A673 (cell line): ENCODE data around the gene TRPM2. TPM values are rescaled to one million over a fixed set of nuclear protein-coding genes. Genes with fewer than 3 reads are reported as not detected.

Experiments
- BruUV-seq: library from RNA; stranded (reverse); fragments of 400-500 nt; replicated peaks from 2 replicates; lab custom pipeline; 2021; lab: Mats Ljungman, UMichigan
- CTCF ChIA-PET: fragments of 300-600 bp; sonication (Branson Sonifier 250); formaldehyde crosslinking; loops from one replicate; lab custom pipeline; 2022; ENCODE audit warnings: antibody characterized with exemption; lab: Charles Lee
- POLR2A ChIA-PET: fragments of 300-600 bp; sonication (Branson Sonifier 250); formaldehyde crosslinking; loops from one replicate; lab custom pipeline; 2022; ENCODE audit warnings: antibody characterized with exemption; ENCODE audit not compliant: low non-redundant PET; lab: Charles Lee
- DNase-seq: peaks from one replicate; pipeline ENCODE4 v3.0.0-alpha.2; 2015; ENCODE audit warnings: low spot score
- H3K27ac ChIP-seq: fragments of 200-600 bp; sonication (generic); 2 replicates; pipeline ENCODE4 v1.5.1; 2016; ENCODE audit warnings: mixed run types, low read depth, mild to moderate bottlenecking, mixed read lengths, antibody characterized with exemption, low read length; ENCODE audit not compliant: poor library complexity, severe bottlenecking
- H3K27me3 ChIP-seq: fragments of 200-600 bp; sonication (generic); replicated peaks from 2 replicates; pipeline ENCODE4 v1.6.1; 2017; ENCODE audit warnings: mixed run types, low read depth, mild to moderate bottlenecking, mixed read lengths, antibody characterized with exemption, low read length; ENCODE audit not compliant: insufficient read depth, poor library complexity
- H3K36me3 ChIP-seq: fragments of 200-600 bp; sonication (generic); 2 replicates; pipeline ENCODE4 v1.6.1; 2016; ENCODE audit warnings: mixed run types, mild to moderate bottlenecking, mixed read lengths, antibody characterized with exemption, low read length; ENCODE audit not compliant: insufficient read depth, poor library complexity, severe bottlenecking
- H3K4me1 ChIP-seq: fragments of 200-600 bp; sonication (generic); 2 replicates; pipeline ENCODE4 v1.6.1; 2017; ENCODE audit warnings: mixed run types, mild to moderate bottlenecking, mixed read lengths, antibody characterized with exemption, low read length; ENCODE audit not compliant: insufficient read depth, poor library complexity, severe bottlenecking
- H3K4me3 ChIP-seq: fragments of 200-600 bp; sonication (generic); 2 replicates; pipeline ENCODE4 v1.5.1; 2016; ENCODE audit warnings: low read depth, mixed run types, mild to moderate bottlenecking, mixed read lengths, low read length; ENCODE audit not compliant: poor library complexity, severe bottlenecking
- H3K9me3 ChIP-seq: fragments of 200-600 bp; sonication (generic); 2 replicates; pipeline ENCODE4 v1.6.1; 2016; ENCODE audit warnings: mixed run types, low read depth, mild to moderate bottlenecking, mixed read lengths, antibody characterized with exemption, low read length; ENCODE audit not compliant: poor library complexity, severe bottlenecking
- EZH2 ChIP-seq: fragments of 200-600 bp; sonication (generic); IDR thresholded peaks from 2 replicates; pipeline ENCODE4 v1.6.1; 2017; ENCODE audit warnings: borderline replicate concordance, low read depth, mild to moderate bottlenecking, mixed read lengths, antibody characterized with exemption, low read length; ENCODE audit not compliant: poor library complexity, severe bottlenecking
- intact Hi-C: fragments of 100-400 bp; cut with micrococcal nuclease; formaldehyde crosslinking; loops from one replicate; pipeline ENCODE4 v1.10.0; 2022; ENCODE audit not compliant: unreplicated experiment
- total RNA-seq: library from RNA; stranded (reverse); gene quantifications from 2 replicates; pipeline ENCODE4 v1.2.3, GENCODE V29; 2021
- TF ChIP-seq, protein P1 (sequence below): fragments of 300-800, 200-600 bp; sonication (generic); conservative IDR thresholded peaks from 2 replicates; pipeline ENCODE4 v1.5.1; 2017; ENCODE audit warnings: low read depth, mild to moderate bottlenecking, antibody characterized with exemption, low read length, moderate library complexity, mixed read lengths

The TRPM2 gene
- total RNA-seq, 1 experiment from 2014 or later: 0.21 TPM

- BruUV-seq: no TSS peak
- H3K4me3 ChIP-seq: no peak overlapping the region
- no peaks in the 10 kb centered on the region for H3K4me1 ChIP-seq
- H3K36me3 ChIP-seq: peaks cover 15% of the 10 kb centered on the region
- no peak overlapping the region for H3K27ac ChIP-seq
- POLR2A ChIA-PET: no interaction called here
- CTCF ChIA-PET: no interaction called here
- intact Hi-C loops: no loop called here
- no peaks in the 10 kb centered on the region for H3K9me3 ChIP-seq
- H3K27me3 ChIP-seq: no peaks in the 10 kb centered on the region
- DNase-seq: no peak
- TF ChIP-seq, protein P1, sequence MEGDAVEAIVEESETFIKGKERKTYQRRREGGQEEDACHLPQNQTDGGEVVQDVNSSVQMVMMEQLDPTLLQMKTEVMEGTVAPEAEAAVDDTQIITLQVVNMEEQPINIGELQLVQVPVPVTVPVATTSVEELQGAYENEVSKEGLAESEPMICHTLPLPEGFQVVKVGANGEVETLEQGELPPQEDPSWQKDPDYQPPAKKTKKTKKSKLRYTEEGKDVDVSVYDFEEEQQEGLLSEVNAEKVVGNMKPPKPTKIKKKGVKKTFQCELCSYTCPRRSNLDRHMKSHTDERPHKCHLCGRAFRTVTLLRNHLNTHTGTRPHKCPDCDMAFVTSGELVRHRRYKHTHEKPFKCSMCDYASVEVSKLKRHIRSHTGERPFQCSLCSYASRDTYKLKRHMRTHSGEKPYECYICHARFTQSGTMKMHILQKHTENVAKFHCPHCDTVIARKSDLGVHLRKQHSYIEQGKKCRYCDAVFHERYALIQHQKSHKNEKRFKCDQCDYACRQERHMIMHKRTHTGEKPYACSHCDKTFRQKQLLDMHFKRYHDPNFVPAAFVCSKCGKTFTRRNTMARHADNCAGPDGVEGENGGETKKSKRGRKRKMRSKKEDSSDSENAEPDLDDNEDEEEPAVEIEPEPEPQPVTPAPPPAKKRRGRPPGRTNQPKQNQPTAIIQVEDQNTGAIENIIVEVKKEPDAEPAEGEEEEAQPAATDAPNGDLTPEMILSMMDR: no peak
- TF ChIP-seq EZH2: no peak
Measured at GRCh38 chr21:44328242-44328895, 25.1 kb upstream of the TRPM2 start.

- H3K36me3 ChIP-seq: peaks cover 11% of the 10 kb centered on the region
- CTCF ChIA-PET: no interaction called here
- no peaks in the 10 kb centered on the region for H3K9me3 ChIP-seq
- TF ChIP-seq, protein P1: no peak
- no peak for TF ChIP-seq EZH2
- H3K27me3 ChIP-seq: no peaks in the 10 kb centered on the region
- POLR2A ChIA-PET: no interaction called here
- intact Hi-C loops: no loop called here
- DNase-seq: no peak
- BruUV-seq: no TSS peak
- H3K4me3 ChIP-seq: no peak overlapping the region
- H3K4me1 ChIP-seq: no peaks in the 10 kb centered on the region
- no peak overlapping the region for H3K27ac ChIP-seq
Measured at GRCh38 chr21:44329086-44329889, 24.1 kb upstream of the TRPM2 start.

DNA sequence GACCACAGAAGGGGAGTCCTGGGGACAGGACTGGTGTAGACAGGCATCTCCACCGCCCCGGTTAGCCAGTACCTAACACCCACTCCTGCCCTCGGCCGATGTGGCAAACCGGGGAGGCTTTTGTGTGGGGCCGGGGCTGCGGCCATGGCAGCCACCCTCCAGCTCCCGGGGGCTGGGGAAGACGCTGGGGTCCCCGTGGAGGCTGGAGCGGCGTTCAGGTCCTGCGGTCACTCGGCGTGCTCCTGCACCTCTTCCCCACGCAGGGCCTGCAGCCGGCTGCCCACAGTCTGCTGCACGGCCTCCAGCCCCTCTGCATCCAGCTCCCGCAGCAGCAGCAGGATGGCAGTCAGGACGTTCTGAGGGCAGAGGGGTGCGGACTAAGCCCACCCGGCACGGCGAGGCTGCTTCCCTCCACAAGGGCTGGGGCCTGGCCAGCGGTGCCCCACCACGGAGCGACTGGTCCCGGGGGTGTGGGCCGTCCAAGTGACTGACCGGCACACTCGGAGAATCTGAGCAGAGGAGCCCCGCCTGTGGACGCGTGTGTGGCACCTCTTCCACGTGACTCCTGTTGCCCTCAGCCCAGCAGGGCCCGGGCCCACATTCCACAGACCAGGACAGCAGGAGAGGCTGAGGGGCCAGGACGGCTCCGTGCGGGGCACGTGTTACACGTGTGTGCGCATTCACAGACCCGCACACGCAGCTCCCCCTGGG lies 23.3 kb upstream of the TRPM2 start:
- DNase-seq: no peak
- H3K9me3 ChIP-seq: no peaks in the 10 kb centered on the region
- no TSS peak for BruUV-seq
- H3K36me3 ChIP-seq: peaks cover 6% of the 10 kb centered on the region
- H3K4me1 ChIP-seq: no peaks in the 10 kb centered on the region
- H3K4me3 ChIP-seq: no peak overlapping the region
- H3K27me3 ChIP-seq: no peaks in the 10 kb centered on the region
- TF ChIP-seq EZH2: no peak
- TF ChIP-seq, protein P1: no peak
- intact Hi-C loops: no loop called here
- POLR2A ChIA-PET: no interaction called here
- H3K27ac ChIP-seq: no peak overlapping the region
- CTCF ChIA-PET: no interaction called here
